H1 (cell line): Measurements from ENCODE around the gene KLHL33. TPM values are rescaled to one million over a fixed set of nuclear protein-coding genes. Genes with fewer than 3 reads are reported as not detected.

ENCODE experiments used
- CTCF ChIA-PET: fragments of 300-600 bp; sonication (Branson Sonifier 250); formaldehyde crosslinking; loops from one replicate; lab custom pipeline; 2021; ENCODE audit not compliant: partially characterized antibody; lab: Charles Lee
- POLR2A ChIA-PET: fragments of 300-600 bp; sonication (Branson Sonifier 250); formaldehyde crosslinking; loops from one replicate; lab custom pipeline; 2021; ENCODE audit warnings: inconsistent platforms; ENCODE audit not compliant: partially characterized antibody; lab: Charles Lee
- DNase-seq, 2 experiments: peaks; one replicate each; pipeline versions ENCODE4 v3.0.0 to v3.0.0-alpha.2; 2010 to 2022; ENCODE audit warnings: low spot score in 2 of 2, low read depth in 1 of 2, mixed read lengths in 1 of 2
- FAIRE-seq: peaks from 2 replicates; lab custom pipeline; 2011; peaks lifted over from hg19 to GRCh38; lab: Jason Lieb, UNC
- H2AFZ ChIP-seq: 2 replicates; pipeline ENCODE4 v1.8.1; 2012; ENCODE audit warnings: low read length, inconsistent platforms
- H2AK5ac ChIP-seq: 2 replicates; pipeline ENCODE4 v1.6.1; 2013; ENCODE audit warnings: low read depth, low read length
- H2BK120ac ChIP-seq: replicated peaks from 2 replicates; pipeline ENCODE3; 2013; ENCODE audit warnings: low read depth, low read length, inconsistent platforms
- H2BK12ac ChIP-seq: 2 replicates; pipeline ENCODE4 v1.6.1; 2013; ENCODE audit warnings: low read depth, low read length
- H2BK15ac ChIP-seq: 2 replicates; pipeline ENCODE4 v1.6.1; 2013; ENCODE audit warnings: low read length
- H2BK20ac ChIP-seq: 2 replicates; pipeline ENCODE4 v1.6.1; 2013; ENCODE audit warnings: low read length
- H2BK5ac ChIP-seq: 2 replicates; pipeline ENCODE4 v1.6.1; 2013; ENCODE audit warnings: low read depth, low read length
- H3K14ac ChIP-seq: 2 replicates; pipeline ENCODE4 v1.6.1; 2013; ENCODE audit warnings: inconsistent platforms; ENCODE audit not compliant: insufficient read length
- H3K18ac ChIP-seq: 2 replicates; pipeline ENCODE4 v1.6.1; 2013; ENCODE audit warnings: low read length; ENCODE audit errors: extremely low read depth
- H3K23ac ChIP-seq: 2 replicates; pipeline ENCODE4 v1.6.1; 2013; ENCODE audit warnings: inconsistent platforms; ENCODE audit not compliant: insufficient read length
- H3K23me2 ChIP-seq: 2 replicates; pipeline ENCODE4 v1.6.1; 2013; ENCODE audit warnings: low read depth, low read length
- H3K27ac ChIP-seq: 2 replicates; pipeline ENCODE4 v1.6.1; 2011; ENCODE audit warnings: low read depth, low read length, inconsistent platforms
- H3K27me3 ChIP-seq, 4 experiments: replicated peaks in 1 of 4; 1 replicate in 1 of 4; 2 replicates in 3 of 4; pipeline versions ENCODE4 v1.6.1 to v1.8.1; 2011 to 2013; ENCODE audit warnings: low read length in 3 of 4, mild to moderate bottlenecking in 3 of 4, inconsistent platforms in 2 of 4, mixed read lengths in 2 of 4, moderate library complexity in 1 of 4; ENCODE audit not compliant: control insufficient read depth in 3 of 4, insufficient read depth in 3 of 4; ENCODE audit errors: extremely low read depth in 1 of 4
- H3K36me3 ChIP-seq, 4 experiments: 2 replicates each; pipeline versions ENCODE4 v1.6.1 to v1.8.1; 2011 to 2013; ENCODE audit warnings: mild to moderate bottlenecking in 4 of 4, low read length in 3 of 4, moderate library complexity in 2 of 4, control low read depth in 1 of 4, inconsistent platforms in 1 of 4; ENCODE audit not compliant: insufficient read depth in 4 of 4, control insufficient read depth in 2 of 4
- H3K4ac ChIP-seq: replicated peaks from 2 replicates; pipeline ENCODE3; 2013; ENCODE audit warnings: low read length, low read depth, mixed read lengths, inconsistent platforms; ENCODE audit not compliant: insufficient read length
- H3K4me1 ChIP-seq, 4 experiments: replicated peaks in 1 of 4; 1 replicate in 1 of 4; 2 replicates in 3 of 4; pipeline versions ENCODE4 v1.6.1 to v1.8.1; 2011 to 2013; ENCODE audit warnings: low read length in 3 of 4, inconsistent platforms in 2 of 4, mixed read lengths in 1 of 4; ENCODE audit not compliant: insufficient read depth in 4 of 4, control insufficient read depth in 3 of 4
- H3K4me2 ChIP-seq, 2 experiments: 2 replicates each; pipeline versions ENCODE4 v1.6.1 to v1.8.1; 2011 to 2013; ENCODE audit warnings: low read depth in 2 of 2, low read length in 2 of 2, control low read depth in 1 of 2, inconsistent platforms in 1 of 2, mild to moderate bottlenecking in 1 of 2; ENCODE audit not compliant: insufficient read depth in 1 of 2
- H3K4me3 ChIP-seq, 4 experiments: fragments of 200-600, 300-600 bp in 1 of 4; sonication (generic), shearing (Covaris generic), sonication (Bioruptor Twin) in 1 of 4; 2 replicates each; pipeline versions ENCODE4 v1.5.1 to v1.8.1; 2011 to 2016; ENCODE audit warnings: low read length in 4 of 4, low read depth in 3 of 4, control low read depth in 2 of 4, inconsistent platforms in 2 of 4, mild to moderate bottlenecking in 2 of 4, mixed read lengths in 1 of 4, moderate library complexity in 1 of 4; ENCODE audit not compliant: insufficient read depth in 2 of 4; ENCODE audit errors: extremely low read depth in 1 of 4
- H3K56ac ChIP-seq: replicated peaks from 2 replicates; pipeline ENCODE3; 2013; ENCODE audit warnings: low read depth, mild to moderate bottlenecking, mixed read lengths, low read length, inconsistent platforms; ENCODE audit not compliant: insufficient read length
- H3K79me1 ChIP-seq: 2 replicates; pipeline ENCODE4 v1.6.1; 2013; ENCODE audit warnings: low read depth, low read length, control low read depth
- H3K79me2 ChIP-seq, 2 experiments: 2 replicates each; pipeline versions ENCODE4 v1.6.1 to v1.8.1; 2012 to 2013; ENCODE audit warnings: low read length in 2 of 2, mild to moderate bottlenecking in 2 of 2, inconsistent platforms in 1 of 2; ENCODE audit not compliant: insufficient read depth in 2 of 2, control insufficient read depth in 1 of 2
- H3K9ac ChIP-seq, 4 experiments: replicated peaks in 1 of 4; 1 replicate in 1 of 4; 2 replicates in 3 of 4; pipeline versions ENCODE4 v1.6.1 to v1.8.1; 2011 to 2013; ENCODE audit warnings: low read depth in 3 of 4, low read length in 3 of 4, control low read depth in 2 of 4, mild to moderate bottlenecking in 2 of 4, moderate library complexity in 2 of 4, inconsistent platforms in 1 of 4; ENCODE audit errors: extremely low read depth in 1 of 4
- H3K9me3 ChIP-seq, 2 experiments: 2 replicates each; pipeline versions ENCODE4 v1.6.1 to v1.8.1; 2012 to 2013; ENCODE audit warnings: mild to moderate bottlenecking in 2 of 2, moderate library complexity in 2 of 2, control low read depth in 1 of 2, inconsistent platforms in 1 of 2, low read depth in 1 of 2, low read length in 1 of 2, mixed read lengths in 1 of 2; ENCODE audit not compliant: insufficient read depth in 2 of 2
- H4K20me1 ChIP-seq, 2 experiments: replicated peaks in 1 of 2; 2 replicates each; pipeline versions ENCODE3 to v1.8.1; 2011 to 2013; ENCODE audit warnings: inconsistent platforms in 2 of 2, low read length in 2 of 2, mild to moderate bottlenecking in 1 of 2; ENCODE audit not compliant: insufficient read depth in 2 of 2, control insufficient read depth in 1 of 2
- H4K5ac ChIP-seq: 2 replicates; pipeline ENCODE4 v1.6.1; 2013; ENCODE audit warnings: low read length, low read depth, mixed read lengths, inconsistent platforms; ENCODE audit not compliant: insufficient read length
- H4K8ac ChIP-seq: 2 replicates; pipeline ENCODE4 v1.8.0; 2013; ENCODE audit warnings: mild to moderate bottlenecking, moderate library complexity, low read length, inconsistent platforms; ENCODE audit not compliant: insufficient read depth; ENCODE audit errors: extremely low read depth
- H4K91ac ChIP-seq: replicated peaks from 2 replicates; pipeline ENCODE3; 2013; ENCODE audit warnings: low read length, mixed read lengths, inconsistent platforms; ENCODE audit not compliant: insufficient read length
- CEBPB ChIP-seq: IDR thresholded peaks from 2 replicates; pipeline ENCODE4 v1.6.1; 2012; ENCODE audit warnings: low read depth, low read length
- FOSL1 ChIP-seq: IDR thresholded peaks from 2 replicates; pipeline ENCODE4 v1.6.1; 2011; ENCODE audit warnings: mild to moderate bottlenecking, low read depth, low read length, moderate library complexity; ENCODE audit not compliant: insufficient read depth
- PHF8 ChIP-seq: fragments of 200-600 bp; sonication (generic); conservative IDR thresholded peaks from 2 replicates; pipeline ENCODE4 v1.7.1; 2012; ENCODE audit warnings: low read depth, mild to moderate bottlenecking, inconsistent platforms, low read length, moderate library complexity
- RFX5 ChIP-seq: IDR thresholded peaks from 2 replicates; pipeline ENCODE4 v1.6.1; 2011; ENCODE audit warnings: low read depth, low read length, improper control_type of control experiment, borderline replicate concordance
- TCF12 ChIP-seq: IDR thresholded peaks from 2 replicates; pipeline ENCODE4 v1.6.1; 2011; ENCODE audit warnings: low read depth, mild to moderate bottlenecking, low read length
- WGBS, 2 experiments: shearing (Covaris generic) in 1 of 2; methylation state at CpG; one replicate each; pipeline versions ENCODE4 v1.1.6 to v1.1.7; 2013 to 2015; ENCODE audit warnings: low lambda C conversion rate in 2 of 2, mixed read lengths in 2 of 2, inconsistent platforms in 1 of 2, low coverage in 1 of 2, missing lambda C conversion rate in 1 of 2; ENCODE audit not compliant: insufficient replicate concordance in 2 of 2, insufficient coverage in 1 of 2, insufficient read length in 1 of 2; ENCODE audit errors: extremely low coverage in 1 of 2, missing lambda C conversion rate in 1 of 2; 5-methylcytosine and 5-hydroxymethylcytosine counted together
- polyA plus RNA-seq, 7 experiments: library from polyadenylated mRNA; depleted of rRNA in 3 of 7; stranded (reverse) in 5 of 7; unstranded in 2 of 7; fragments of >200 nt in 5 of 7; fragments of 200-250 nt in 2 of 7; gene quantifications; 1 replicate in 5 of 7; 2 replicates in 1 of 7; 4 replicates in 1 of 7; pipeline versions ENCODE4 v1.2.1 to v1.2.3, GENCODE V29; 2011 to 2013; ENCODE audit warnings: missing spikeins in 2 of 7, mixed read lengths in 2 of 7
- total RNA-seq: library from RNA; stranded (reverse); fragmentation: NEBNext Ultra II Directional; extraction: Animal tissue kit (Norgen Biotek cat#: 25700); gene quantifications from 2 replicates; pipeline ENCODE4 v1.2.1, GENCODE V29; 2021

KLHL33 gene
- total and polyA plus RNA-seq, 2 of the 8 experiments (the other 6 are each of a cell fraction or from before 2014, with no cell fraction given), result 0.11 to 0.17 TPM

GRCh38 chr14:20381341-20381740 is 54.6 kb downstream of the KLHL33 start:
- no peak overlapping the region for H2BK120ac ChIP-seq
- no peak overlapping the region for H2BK15ac ChIP-seq
- H4K8ac ChIP-seq, result no peak overlapping the region; the same call in 1 of the 2 replicates
- no peaks in the 10 kb centered on the region for H3K79me1 ChIP-seq
- H4K20me1 ChIP-seq, result peaks cover 2 to 3% of the 10 kb centered on the region in 2 experiments
- H3K18ac ChIP-seq, result no peak overlapping the region
- no peaks in the 10 kb centered on the region for H3K4me1 ChIP-seq
- H3K9me3 ChIP-seq, result no peaks in the 10 kb centered on the region
- TF ChIP-seq TCF12 (no peak), FOSL1 (no peak), PHF8 (no peak), RFX5 (no peak), CEBPB (no peak)
- CTCF ChIA-PET, result interaction anchor here (0.8 to 1.5 kb wide), 2 partner anchors 31 to 34 kb away, joined by 4 to 8 read pairs; no protein-coding TSS in a partner anchor
- H4K5ac ChIP-seq, result no peak overlapping the region
- H3K23ac ChIP-seq, result no peak overlapping the region
- H2BK12ac ChIP-seq, result no peak overlapping the region
- POLR2A ChIA-PET, result interaction anchor here (0.7 to 1.0 kb wide), 2 partner anchors 13 to 25 kb away, joined by 3 to 5 read pairs; no protein-coding TSS in a partner anchor
- no peak overlapping the region for H4K91ac ChIP-seq
- no peak overlapping the region for H3K4me2 ChIP-seq
- no peak overlapping the region for H3K56ac ChIP-seq
- 87% methylated on average over 7 of the region's 7 CpGs; no CpG with 5 or more reads in 1 of the 2 experiments for WGBS, 2 experiments
- H2BK20ac ChIP-seq, result no peak overlapping the region
- no peaks in the 10 kb centered on the region for H3K23me2 ChIP-seq
- H3K14ac ChIP-seq, result no peak overlapping the region
- H3K9ac ChIP-seq, result no peak overlapping the region
- H2AK5ac ChIP-seq, result no peak overlapping the region
- H3K36me3 ChIP-seq, result peaks cover 3 to 23% (median 15%) of the 10 kb centered on the region in 4 experiments; a peak in 5 of 8 replicates
- no peak for DNase-seq
- no peak for FAIRE-seq
- H3K4me3 ChIP-seq, result no peak overlapping the region
- no peak overlapping the region for H3K27ac ChIP-seq
- H3K27me3 ChIP-seq, result no peaks in the 10 kb centered on the region; a peak in 1 of 7 replicates
- H2AFZ ChIP-seq, result no peak overlapping the region
- H3K79me2 ChIP-seq, result no peaks in the 10 kb centered on the region
- no peak overlapping the region for H2BK5ac ChIP-seq
- H3K4ac ChIP-seq, result no peak overlapping the region
